Parathyroid adenoma (tissue), 2 donors: ENCODE results near the gene C11orf54.

Experiments
- H2AFZ ChIP-seq: fragments of 300-600 bp; sonication (generic); one replicate; pipeline ENCODE4 v1.7.0; 2017; ENCODE audit warnings: antibody characterized with exemption, mild to moderate bottlenecking
- H3K27ac ChIP-seq: fragments of 300-600 bp; sonication (generic); one replicate; pipeline ENCODE4 v1.7.0; 2017
- H3K27me3 ChIP-seq: fragments of 300-600 bp; sonication (generic); one replicate; pipeline ENCODE4 v1.7.0; 2017; ENCODE audit warnings: low read length; ENCODE audit not compliant: control insufficient read depth, insufficient read depth
- H3K36me3 ChIP-seq: fragments of 300-600 bp; sonication (generic); one replicate; pipeline ENCODE4 v1.7.0; 2017; ENCODE audit warnings: low read length; ENCODE audit not compliant: control insufficient read depth, insufficient read depth
- H3K4me1 ChIP-seq: fragments of 300-600 bp; sonication (generic); one replicate; pipeline ENCODE4 v1.7.0; 2017; ENCODE audit warnings: control low read depth
- H3K4me2 ChIP-seq: fragments of 300-600 bp; sonication (generic); one replicate; pipeline ENCODE4 v1.7.0; 2017; ENCODE audit warnings: low read length
- H3K4me3 ChIP-seq: fragments of 300-600 bp; sonication (generic); one replicate; pipeline ENCODE4 v1.7.0; 2017; ENCODE audit warnings: low read depth, low read length
- H3K79me2 ChIP-seq: fragments of 300-600 bp; sonication (generic); one replicate; pipeline ENCODE4 v1.7.0; 2017; ENCODE audit warnings: control low read depth
- H3K9ac ChIP-seq: fragments of 300-600 bp; sonication (generic); one replicate; pipeline ENCODE4 v1.7.0; 2017; ENCODE audit warnings: mild to moderate bottlenecking
- H3K9me3 ChIP-seq: fragments of 300-600 bp; sonication (generic); one replicate; pipeline ENCODE4 v1.7.0; 2017; ENCODE audit warnings: low read length; ENCODE audit not compliant: control insufficient read depth
- CTCF ChIP-seq: fragments of 300-600 bp; sonication (generic); IDR thresholded peaks from one replicate; pipeline ENCODE4 v1.7.0; 2017; ENCODE audit warnings: antibody characterized with exemption, mild to moderate bottlenecking
- donor health status: primary hyperparathyroidism.

Gene C11orf54

GRCh38 chr11:93728792-93729128 lies 12.7 kb upstream of the C11orf54 start:
- Histone ChIP-seq H3K4me1 (no peaks in the 10 kb centered on the region), H3K9ac (no peak overlapping the region), H2AFZ (no peak overlapping the region), H3K4me3 (no peak overlapping the region), H3K4me2 (no peak overlapping the region), H3K79me2 (no peaks in the 10 kb centered on the region), H3K27ac (no peak overlapping the region), H3K36me3 (no peaks in the 10 kb centered on the region), H3K9me3 (no peaks in the 10 kb centered on the region), H3K27me3 (no peaks in the 10 kb centered on the region)
- TF ChIP-seq CTCF: no peak

- H3K9me3 ChIP-seq: no peaks in the 10 kb centered on the region
- no peak overlapping the region for H3K9ac ChIP-seq
- no peaks in the 10 kb centered on the region for H3K4me1 ChIP-seq
- no peak overlapping the region for H2AFZ ChIP-seq
- no peak for TF ChIP-seq CTCF
- no peaks in the 10 kb centered on the region for H3K36me3 ChIP-seq
- H3K4me2 ChIP-seq: no peak overlapping the region
- H3K79me2 ChIP-seq: no peaks in the 10 kb centered on the region
- no peak overlapping the region for H3K27ac ChIP-seq
- H3K4me3 ChIP-seq: no peak overlapping the region
- no peaks in the 10 kb centered on the region for H3K27me3 ChIP-seq
Measured at GRCh38 chr11:93729129-93729616, 12.3 kb upstream of the C11orf54 start.

GRCh38 chr11:93730108-93731107 lies 11.1 kb upstream of the C11orf54 start:
- no peak overlapping the region for H3K4me3 ChIP-seq
- no peak overlapping the region for H3K9ac ChIP-seq
- no peaks in the 10 kb centered on the region for H3K36me3 ChIP-seq
- no peak for TF ChIP-seq CTCF
- no peaks in the 10 kb centered on the region for H3K79me2 ChIP-seq
- no peaks in the 10 kb centered on the region for H3K27me3 ChIP-seq
- H2AFZ ChIP-seq: no peak overlapping the region
- no peaks in the 10 kb centered on the region for H3K4me1 ChIP-seq
- H3K4me2 ChIP-seq: no peak overlapping the region
- H3K27ac ChIP-seq: no peak overlapping the region
- no peaks in the 10 kb centered on the region for H3K9me3 ChIP-seq

- TF ChIP-seq CTCF: no peak
- no peak overlapping the region for H3K4me3 ChIP-seq
- no peaks in the 10 kb centered on the region for H3K4me1 ChIP-seq
- no peak overlapping the region for H3K4me2 ChIP-seq
- H2AFZ ChIP-seq: no peak overlapping the region
- H3K36me3 ChIP-seq: no peaks in the 10 kb centered on the region
- H3K9me3 ChIP-seq: no peaks in the 10 kb centered on the region
- H3K79me2 ChIP-seq: no peaks in the 10 kb centered on the region
- no peak overlapping the region for H3K27ac ChIP-seq
- H3K27me3 ChIP-seq: no peaks in the 10 kb centered on the region
- no peak overlapping the region for H3K9ac ChIP-seq
Measured at GRCh38 chr11:93732237-93732892, 9.1 kb upstream of the C11orf54 start.
